IMR-90 (cell line): Measurements from ENCODE around the gene DRAP1. TPM values are rescaled to one million over a fixed set of nuclear protein-coding genes. Genes with fewer than 3 reads are reported as not detected.

ENCODE experiments used
- ATAC-seq: fragments of 200-7000 bp; cut with Tn5 transposase; 2 replicates; pipeline ENCODE4 v1.9.1; 2020; ENCODE audit warnings: low read depth, mild to moderate bottlenecking, moderate library complexity
- BruUV-seq: library from RNA; stranded (reverse); fragments of 400-500 nt; replicated peaks from 2 replicates; lab custom pipeline; 2021; lab: Mats Ljungman, UMichigan
- CTCF ChIA-PET: fragments of 300-600 bp; formaldehyde crosslinking; extraction: SDS; loops from one replicate; lab custom pipeline; 2021; ENCODE audit warnings: antibody characterized with exemption; lab: Yijun Ruan, JAX
- POLR2A ChIA-PET: fragments of 300-600 bp; sonication (Branson Sonifier 250); formaldehyde crosslinking; loops from one replicate; lab custom pipeline; 2022; ENCODE audit warnings: antibody characterized with exemption; ENCODE audit not compliant: unreplicated experiment; lab: Charles Lee
- DNase-seq: peaks from one replicate; pipeline ENCODE4 v3.0.0; 2013
- H2AFZ ChIP-seq: replicated peaks from 2 replicates; pipeline ENCODE3; 2013; ENCODE audit warnings: low read length, mild to moderate bottlenecking; ENCODE audit not compliant: poor library complexity
- H2AK5ac ChIP-seq: 2 replicates; pipeline ENCODE4 v1.6.1; 2013; ENCODE audit warnings: low read depth, low read length, inconsistent platforms
- H2AK9ac ChIP-seq: replicated peaks from 2 replicates; pipeline ENCODE3; 2013; ENCODE audit warnings: mild to moderate bottlenecking, low read depth, low read length, moderate library complexity; ENCODE audit not compliant: poor library complexity
- H2BK120ac ChIP-seq: 2 replicates; pipeline ENCODE4 v1.6.1; 2013; ENCODE audit warnings: low read depth, low read length, inconsistent platforms
- H2BK15ac ChIP-seq: 3 replicates; pipeline ENCODE4 v1.6.1; 2013; ENCODE audit warnings: low read depth, low read length, inconsistent platforms
- H2BK20ac ChIP-seq: 2 replicates; pipeline ENCODE4 v1.6.1; 2013; ENCODE audit warnings: low read depth, mild to moderate bottlenecking, inconsistent platforms, low read length, moderate library complexity
- H2BK5ac ChIP-seq: 2 replicates; pipeline ENCODE4 v1.6.1; 2013; ENCODE audit warnings: mild to moderate bottlenecking, low read depth, low read length, inconsistent platforms; ENCODE audit not compliant: poor library complexity, severe bottlenecking
- H3K14ac ChIP-seq: replicated peaks from 2 replicates; pipeline ENCODE4 v1.6.1; 2013; ENCODE audit warnings: low read depth, low read length, inconsistent platforms
- H3K18ac ChIP-seq: 2 replicates; pipeline ENCODE4 v1.6.1; 2013; ENCODE audit warnings: low read depth, low read length, control low read depth
- H3K23ac ChIP-seq: 2 replicates; pipeline ENCODE4 v1.6.1; 2013; ENCODE audit warnings: low read depth, low read length, inconsistent platforms
- H3K27ac ChIP-seq: 2 replicates; pipeline ENCODE4 v1.5.1; 2013; ENCODE audit warnings: mild to moderate bottlenecking, control low read depth, low read length; ENCODE audit not compliant: insufficient read depth
- H3K27me3 ChIP-seq: 2 replicates; pipeline ENCODE4 v1.6.1; 2013; ENCODE audit warnings: low read length; ENCODE audit not compliant: control insufficient read depth, insufficient read depth
- H3K36me3 ChIP-seq: 2 replicates; pipeline ENCODE4 v1.6.1; 2013; ENCODE audit warnings: low read length, mixed read lengths; ENCODE audit not compliant: control insufficient read depth, insufficient read depth
- H3K4ac ChIP-seq: 2 replicates; pipeline ENCODE4 v1.6.1; 2013; ENCODE audit warnings: low read depth, low read length, inconsistent platforms
- H3K4me1 ChIP-seq: 2 replicates; pipeline ENCODE4 v1.6.1; 2013; ENCODE audit warnings: low read length, mixed read lengths; ENCODE audit not compliant: control insufficient read depth, insufficient read depth
- H3K4me2 ChIP-seq: 2 replicates; pipeline ENCODE4 v1.6.1; 2013; ENCODE audit warnings: low read depth, mild to moderate bottlenecking, control low read depth, low read length, moderate library complexity
- H3K4me3 ChIP-seq: 2 replicates; pipeline ENCODE4 v1.5.1; 2013; ENCODE audit warnings: low read depth, mild to moderate bottlenecking, control low read depth, low read length, moderate library complexity; ENCODE audit not compliant: insufficient read depth
- H3K56ac ChIP-seq: 2 replicates; pipeline ENCODE4 v1.6.1; 2013; ENCODE audit warnings: low read length, inconsistent platforms; ENCODE audit not compliant: insufficient read depth; ENCODE audit errors: extremely low read depth
- H3K79me1 ChIP-seq, 2 experiments: 2 replicates each; pipeline ENCODE4 v1.6.1; 2013; ENCODE audit warnings: low read length in 2 of 2, inconsistent platforms in 1 of 2, low read depth in 1 of 2
- H3K9ac ChIP-seq: 2 replicates; pipeline ENCODE4 v1.6.1; 2013; ENCODE audit warnings: low read depth, low read length, control low read depth
- H3K9me1 ChIP-seq: 2 replicates; pipeline ENCODE4 v1.6.1; 2013; ENCODE audit warnings: low read length, inconsistent platforms; ENCODE audit not compliant: insufficient read depth
- H3K9me3 ChIP-seq: 2 replicates; pipeline ENCODE4 v1.6.1; 2013; ENCODE audit warnings: low read length; ENCODE audit not compliant: control insufficient read depth, insufficient read depth
- H4K20me1 ChIP-seq: 2 replicates; pipeline ENCODE4 v1.6.1; 2013; ENCODE audit warnings: low read length, inconsistent platforms; ENCODE audit not compliant: insufficient read depth
- H4K5ac ChIP-seq: 2 replicates; pipeline ENCODE4 v1.6.1; 2013; ENCODE audit warnings: mild to moderate bottlenecking, low read depth, low read length, control low read depth
- H4K8ac ChIP-seq, 2 experiments: 2 replicates each; pipeline ENCODE4 v1.6.1; 2013; ENCODE audit warnings: low read depth in 2 of 2, low read length in 2 of 2, control low read depth in 1 of 2, inconsistent platforms in 1 of 2
- H4K91ac ChIP-seq: 2 replicates; pipeline ENCODE4 v1.6.1; 2013; ENCODE audit warnings: low read depth, low read length, inconsistent platforms; ENCODE audit not compliant: insufficient read depth
- FOS ChIP-seq: fragments of 150-350 bp; IDR thresholded peaks from 2 replicates; pipeline ENCODE4 v1.6.1; 2016; ENCODE audit warnings: low read depth, low read length
- MAFK ChIP-seq: IDR thresholded peaks from 2 replicates; pipeline ENCODE4 v1.6.1; 2012; ENCODE audit warnings: low read depth, low read length, improper control_type of control experiment
- POLR2A ChIP-seq: IDR thresholded peaks from 2 replicates; pipeline ENCODE4 v1.6.1; 2012; ENCODE audit warnings: mild to moderate bottlenecking, low read depth, low read length
- RAD21 ChIP-seq: IDR thresholded peaks from 2 replicates; pipeline ENCODE4 v1.6.1; 2012; ENCODE audit warnings: low read length, improper control_type of control experiment
- RCOR1 ChIP-seq: IDR thresholded peaks from 2 replicates; pipeline ENCODE4 v1.6.1; 2012; ENCODE audit warnings: mild to moderate bottlenecking, low read length, improper control_type of control experiment; ENCODE audit not compliant: insufficient replicate concordance
- WGBS, 2 experiments: methylation state at CpG; one replicate each; pipeline versions ENCODE4 v1.1.5 to v1.1.7; 2013; ENCODE audit warnings: missing lambda C conversion rate in 2 of 2; ENCODE audit not compliant: insufficient read length in 1 of 2; ENCODE audit errors: extremely low coverage in 2 of 2; 5-methylcytosine and 5-hydroxymethylcytosine counted together
- dilution Hi-C: fragments of 300-500 bp; cut with HindIII; formaldehyde crosslinking; loops from one replicate; pipeline ENCODE4 v1.14.3; 2018; ENCODE audit warnings: low sequenced_read_pairs; ENCODE audit not compliant: unreplicated experiment
- in situ Hi-C: fragments of 300-500 bp; cut with MboI; formaldehyde crosslinking; loops from 3 replicates; pipeline ENCODE4 v1.14.3; 2019; ENCODE audit warnings: low sequenced_read_pairs, inconsistent platforms, mixed read lengths
- intact Hi-C: fragments of 100-400 bp; cut with micrococcal nuclease; formaldehyde crosslinking; loops from 2 replicates; pipeline ENCODE4 v1.10.0; 2022
- polyA plus RNA-seq, 3 experiments: library from polyadenylated mRNA; depleted of rRNA; stranded (reverse); fragments of >200 nt; gene quantifications; 2 replicates each; pipeline ENCODE4 v1.2.3, GENCODE V29; 2012; ENCODE audit warnings: low replicate concordance in 1 of 3
- total RNA-seq: library from RNA; depleted of rRNA; stranded (reverse); fragments of >200 nt; gene quantifications from 2 replicates; pipeline ENCODE4 v1.2.3, GENCODE V29; 2012
- TF ChIP-seq, protein P1 (sequence below): conservative IDR thresholded peaks from 2 replicates; pipeline ENCODE4 v1.5.1; 2012; ENCODE audit warnings: mild to moderate bottlenecking, low read depth, low read length, improper control_type of control experiment

Gene DRAP1
- total and polyA plus RNA-seq, 2 of the 4 experiments (the other 2 are of a cell fraction), result 237 to 344 TPM

DNA sequence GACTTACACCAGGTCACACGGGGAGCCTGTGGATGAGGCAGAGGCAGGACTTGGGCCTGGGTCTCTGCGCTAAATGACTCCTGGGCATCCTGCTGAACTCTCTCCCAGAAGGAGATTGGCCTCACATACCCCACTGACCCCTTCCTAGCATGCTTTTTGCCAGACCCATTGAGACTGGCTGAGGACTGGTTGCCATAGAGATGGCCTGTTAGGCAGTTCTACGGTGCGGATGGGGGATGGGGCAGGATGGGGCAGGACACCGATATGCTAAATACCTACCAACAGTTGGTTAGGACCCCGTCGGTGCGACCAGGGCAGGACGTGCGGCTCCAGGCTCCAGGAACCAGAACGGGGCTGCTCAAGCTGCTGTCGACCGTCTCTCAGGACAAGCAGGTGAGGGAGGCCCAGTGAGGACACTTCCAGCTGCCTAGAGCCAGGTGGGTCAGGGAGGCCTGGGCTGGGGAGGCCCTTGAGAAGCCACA lies 26.2 kb downstream of the DRAP1 start, which contains the start of gene TSGA10IP:
TSS of gene TSGA10IP (plus strand) at position 51 of the 482 bp plus-strand sequence. CDS start at position 247, 196 bp downstream.
- WGBS, 2 experiments, result 65% methylated on average over 7 of the region's 13 CpGs; no CpG with 5 or more reads in 1 of the 2 experiments
- Histone ChIP-seq H3K18ac (no peak within 1 kb of the TSS), H3K79me1 (peaks cover 0 to 13% of the 10 kb centered on the region in 2 experiments; a peak in 2 of 4 replicates), H2BK120ac (no peak within 1 kb of the TSS), H4K5ac (no peak within 1 kb of the TSS), H4K91ac (no peak within 1 kb of the TSS), H2BK20ac (no peak within 1 kb of the TSS), H3K14ac (no peak within 1 kb of the TSS), H3K4me2 (no peak within 1 kb of the TSS), H3K36me3 (no peaks in the 10 kb centered on the region), H2BK15ac (no peak within 1 kb of the TSS), H2AFZ (peak within 1 kb of the TSS; percentile 27), H3K4ac (no peak within 1 kb of the TSS), H4K8ac (no peak within 1 kb of the TSS), H2AK5ac (no peak within 1 kb of the TSS), H3K27ac (no peak within 1 kb of the TSS), H3K23ac (no peak within 1 kb of the TSS), H3K27me3 (peaks cover 3% of the 10 kb centered on the region; the same call in 1 of the 2 replicates), H3K56ac (no peak within 1 kb of the TSS), H2AK9ac (peak within 1 kb of the TSS; percentile 13), H3K4me3 (no peak within 1 kb of the TSS), H4K20me1 (0 out of 2 replicates have a peak, but pooled peaks cover 3% of the 10 kb centered on the region), H2BK5ac (no peak within 1 kb of the TSS), H3K9me3 (no peaks in the 10 kb centered on the region), H3K4me1 (peaks cover 6% of the 10 kb centered on the region), H3K9me1 (peaks cover 12% of the 10 kb centered on the region), H3K9ac (no peak within 1 kb of the TSS)
- CTCF ChIA-PET, result no interaction called here
- intact Hi-C loops, result no loop called here
- DNase-seq, result no peak
- POLR2A ChIA-PET, result no interaction called here
- BruUV-seq, result no TSS peak
- no peak for TF ChIP-seq RCOR1
- no peak for TF ChIP-seq MAFK
- no peak for TF ChIP-seq POLR2A
- TF ChIP-seq RAD21, result no peak
- TF ChIP-seq FOS, result no peak
- TF ChIP-seq, protein P1, sequence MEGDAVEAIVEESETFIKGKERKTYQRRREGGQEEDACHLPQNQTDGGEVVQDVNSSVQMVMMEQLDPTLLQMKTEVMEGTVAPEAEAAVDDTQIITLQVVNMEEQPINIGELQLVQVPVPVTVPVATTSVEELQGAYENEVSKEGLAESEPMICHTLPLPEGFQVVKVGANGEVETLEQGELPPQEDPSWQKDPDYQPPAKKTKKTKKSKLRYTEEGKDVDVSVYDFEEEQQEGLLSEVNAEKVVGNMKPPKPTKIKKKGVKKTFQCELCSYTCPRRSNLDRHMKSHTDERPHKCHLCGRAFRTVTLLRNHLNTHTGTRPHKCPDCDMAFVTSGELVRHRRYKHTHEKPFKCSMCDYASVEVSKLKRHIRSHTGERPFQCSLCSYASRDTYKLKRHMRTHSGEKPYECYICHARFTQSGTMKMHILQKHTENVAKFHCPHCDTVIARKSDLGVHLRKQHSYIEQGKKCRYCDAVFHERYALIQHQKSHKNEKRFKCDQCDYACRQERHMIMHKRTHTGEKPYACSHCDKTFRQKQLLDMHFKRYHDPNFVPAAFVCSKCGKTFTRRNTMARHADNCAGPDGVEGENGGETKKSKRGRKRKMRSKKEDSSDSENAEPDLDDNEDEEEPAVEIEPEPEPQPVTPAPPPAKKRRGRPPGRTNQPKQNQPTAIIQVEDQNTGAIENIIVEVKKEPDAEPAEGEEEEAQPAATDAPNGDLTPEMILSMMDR, result no peak
- dilution Hi-C loops, result no loop called here
- in situ Hi-C loops, result no loop called here
- no peak for ATAC-seq
